Body of pancreas (tissue), 4 donors: ENCODE measurements around the gene TPD52L1. TPM values are rescaled to one million over a fixed set of nuclear protein-coding genes. Genes with fewer than 3 reads are reported as not detected.

ENCODE experiments used
- ATAC-seq: fragments of 150-250 bp; one replicate; pipeline ENCODE4 v1.9.1; 2016
- DNase-seq, 4 donors: peaks; one replicate each; pipeline ENCODE4 v3.0.0-alpha.2; 2019
- H3K27ac ChIP-seq, 4 donors: fragments of 200-600 bp; sonication (generic); 1 replicate in 3 of 4; 2 replicates in 1 of 4; pipeline versions ENCODE4 v1.5.1 to v1.6.1; 2016 to 2019; ENCODE audit warnings: mild to moderate bottlenecking in 1 of 4, mixed read lengths in 1 of 4, moderate library complexity in 1 of 4
- H3K27me3 ChIP-seq, 2 donors: fragments of 200-600 bp; sonication (generic); one replicate each; pipeline ENCODE4 v1.6.0; 2016; ENCODE audit warnings: mild to moderate bottlenecking in 1 of 2
- H3K36me3 ChIP-seq, 2 donors: fragments of 200-600 bp; sonication (generic); replicated peaks in 1 of 2; 2 replicates each; pipeline ENCODE4 v1.5.1; 2016; ENCODE audit warnings: low read depth in 2 of 2; ENCODE audit not compliant: insufficient read depth in 1 of 2
- H3K4me1 ChIP-seq: fragments of 200-600 bp; sonication (generic); one replicate; pipeline ENCODE4 v1.6.0; 2016
- H3K4me3 ChIP-seq, 2 donors: fragments of 200-600 bp; sonication (generic); 1 replicate in 1 of 2; 2 replicates in 1 of 2; pipeline ENCODE4 v1.5.1; 2016 to 2019
- H3K9me3 ChIP-seq, 3 donors: fragments of 200-600 bp; sonication (generic); 1 replicate in 2 of 3; 2 replicates in 1 of 3; pipeline ENCODE4 v1.5.1; 2016
- POLR2A ChIP-seq, 3 donors: fragments of 450-650 bp; IDR thresholded peaks; one replicate each; pipeline ENCODE4 v1.6.1; 2016; ENCODE audit warnings: antibody characterized with exemption in 3 of 3, mild to moderate bottlenecking in 2 of 3
- WGBS, 2 donors: methylation state at CpG; one replicate each; pipeline ENCODE4 v1.1.5; 2017; 5-methylcytosine and 5-hydroxymethylcytosine counted together
- intact Hi-C: fragments of 100-400 bp; cut with DNase I; formaldehyde crosslinking; loops from one replicate; pipeline ENCODE4 v1.15.1; 2023
- total RNA-seq, 2 donors: library from RNA; depleted of rRNA; stranded (reverse); fragments of >200 nt; gene quantifications; one replicate each; pipeline ENCODE4 v1.1.0, GENCODE V29; 2016
- TF ChIP-seq, protein P1 (sequence below), 7 experiments: fragments of 450-650 bp in 4 of 7; fragments of 200-600 bp in 3 of 7; sonication (generic) in 3 of 7; IDR thresholded peaks; one replicate each; pipeline ENCODE4 v1.5.1; 2016 to 2019; ENCODE audit warnings: antibody characterized with exemption in 7 of 7

TPD52L1 gene
- total RNA-seq, 2 donors from 2014 or later, result 33.3 to 101 TPM

DNA sequence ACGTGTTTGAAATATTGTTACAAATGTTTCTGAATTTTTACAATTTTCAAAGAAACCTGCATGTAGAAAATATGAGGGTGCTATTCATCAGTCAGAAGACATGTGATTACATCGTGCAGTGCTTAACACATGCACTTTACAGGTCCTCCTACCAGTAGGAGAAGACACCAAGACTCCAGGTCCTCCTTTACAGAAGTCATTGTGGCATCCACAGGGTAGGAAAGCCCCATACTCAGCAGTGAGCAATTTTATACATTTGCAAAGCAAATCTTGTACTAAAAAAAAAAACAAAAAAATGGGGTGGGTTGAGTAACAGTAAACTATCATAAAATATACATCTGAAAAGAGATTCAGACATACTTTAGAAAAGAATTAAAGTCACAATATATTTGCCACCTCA is 14.0 kb downstream of the TPD52L1 start:
- TF ChIP-seq, protein P1, sequence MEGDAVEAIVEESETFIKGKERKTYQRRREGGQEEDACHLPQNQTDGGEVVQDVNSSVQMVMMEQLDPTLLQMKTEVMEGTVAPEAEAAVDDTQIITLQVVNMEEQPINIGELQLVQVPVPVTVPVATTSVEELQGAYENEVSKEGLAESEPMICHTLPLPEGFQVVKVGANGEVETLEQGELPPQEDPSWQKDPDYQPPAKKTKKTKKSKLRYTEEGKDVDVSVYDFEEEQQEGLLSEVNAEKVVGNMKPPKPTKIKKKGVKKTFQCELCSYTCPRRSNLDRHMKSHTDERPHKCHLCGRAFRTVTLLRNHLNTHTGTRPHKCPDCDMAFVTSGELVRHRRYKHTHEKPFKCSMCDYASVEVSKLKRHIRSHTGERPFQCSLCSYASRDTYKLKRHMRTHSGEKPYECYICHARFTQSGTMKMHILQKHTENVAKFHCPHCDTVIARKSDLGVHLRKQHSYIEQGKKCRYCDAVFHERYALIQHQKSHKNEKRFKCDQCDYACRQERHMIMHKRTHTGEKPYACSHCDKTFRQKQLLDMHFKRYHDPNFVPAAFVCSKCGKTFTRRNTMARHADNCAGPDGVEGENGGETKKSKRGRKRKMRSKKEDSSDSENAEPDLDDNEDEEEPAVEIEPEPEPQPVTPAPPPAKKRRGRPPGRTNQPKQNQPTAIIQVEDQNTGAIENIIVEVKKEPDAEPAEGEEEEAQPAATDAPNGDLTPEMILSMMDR (IDR thresholded peaks at IDR 0.05), result no peak
- no peak for TF ChIP-seq POLR2A (IDR thresholded peaks at IDR 0.05)
- H3K27me3 ChIP-seq, result no peaks in the 10 kb centered on the region
- no peak for DNase-seq
- WGBS, 2 donors, result 78 to 99% methylated on average over 2 of the region's 2 CpGs
- H3K36me3 ChIP-seq, result no peaks in the 10 kb centered on the region
- intact Hi-C loops, result no loop called here
- no peaks in the 10 kb centered on the region for H3K9me3 ChIP-seq
- ATAC-seq, result no peak
- no peak overlapping the region for H3K4me3 ChIP-seq
- no peak overlapping the region for H3K27ac ChIP-seq
- peaks cover 28% of the 10 kb centered on the region for H3K4me1 ChIP-seq

DNA sequence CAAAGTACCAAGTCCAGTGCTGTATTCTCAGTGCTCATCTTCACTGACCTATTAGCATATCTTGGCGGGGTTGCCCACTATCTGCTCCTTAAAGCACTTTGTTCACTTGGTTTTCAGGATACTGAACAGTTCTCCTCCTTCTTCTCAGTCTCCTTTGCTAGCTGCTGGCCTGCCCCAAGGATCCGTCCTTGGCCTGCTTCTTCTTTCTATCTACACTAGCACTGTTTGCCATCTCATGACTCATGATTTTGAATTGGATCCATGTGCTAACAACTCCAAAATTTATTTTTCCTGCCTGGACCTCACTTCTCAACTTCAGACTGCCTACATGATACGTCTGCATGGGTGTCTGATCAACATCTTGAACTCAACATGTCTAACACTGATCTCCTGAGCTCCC is 15.5 kb downstream of the TPD52L1 start:
- H3K4me1 ChIP-seq, result peaks cover 28% of the 10 kb centered on the region
- no peaks in the 10 kb centered on the region for H3K9me3 ChIP-seq
- no peaks in the 10 kb centered on the region for H3K36me3 ChIP-seq
- DNase-seq (peak; percentile 38 to 65 (median 52)), ATAC-seq (peak; percentile 85)
- 44 to 52% methylated on average over 3 of the region's 3 CpGs for WGBS, 2 donors
- H3K27me3 ChIP-seq, result no peaks in the 10 kb centered on the region
- peak overlapping the region in 2 of 4 donors; percentile 4 to 11 for H3K27ac ChIP-seq
- intact Hi-C loops, result no loop called here
- TF ChIP-seq POLR2A (IDR thresholded peaks at IDR 0.05), result no peak
- TF ChIP-seq, protein P1 (IDR thresholded peaks at IDR 0.05), result no peak
- no peak overlapping the region for H3K4me3 ChIP-seq

DNA sequence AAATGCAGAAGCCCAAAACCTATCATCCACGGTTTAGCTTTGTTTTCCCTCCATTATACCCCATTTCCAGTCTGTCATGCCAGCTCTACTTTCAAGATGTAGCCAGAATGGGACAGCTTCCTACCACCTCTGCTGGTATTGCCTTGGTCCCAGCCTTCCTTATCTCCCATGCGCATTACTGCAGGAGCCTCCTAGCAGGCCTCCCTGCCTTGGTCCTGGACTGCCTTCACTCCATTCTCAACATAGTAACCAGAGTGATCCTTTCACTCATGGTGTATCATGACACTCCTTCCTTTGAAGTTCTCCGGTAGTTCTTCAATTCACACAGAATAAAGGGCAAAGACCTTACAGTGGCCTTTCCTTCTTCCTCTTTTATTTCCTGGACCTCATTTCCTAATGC is 15.9 kb downstream of the TPD52L1 start:
- ATAC-seq, result no peak
- WGBS, 2 donors, result 91 to 92% methylated on average over 3 of the region's 3 CpGs
- intact Hi-C loops, result no loop called here

DNA sequence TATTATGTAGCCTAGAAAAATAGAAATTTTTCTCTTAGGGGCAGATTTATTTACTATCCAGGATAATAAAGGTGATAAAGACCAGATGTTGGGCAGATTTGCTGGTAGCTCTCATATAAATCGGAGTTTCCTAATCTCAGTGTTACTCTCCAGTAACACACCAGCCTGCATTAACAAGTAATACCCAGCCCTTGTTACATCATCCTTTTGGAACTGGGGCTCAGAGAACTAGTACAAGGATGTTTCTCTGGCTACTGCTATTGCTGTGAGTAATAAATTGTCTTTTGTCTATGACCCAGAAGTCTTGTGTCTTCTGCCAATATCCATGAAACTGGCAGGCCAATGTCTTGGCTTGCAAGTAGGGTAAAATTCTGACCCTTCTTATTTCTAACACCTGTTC is 16.8 kb downstream of the TPD52L1 start:
- no peak overlapping the region for H3K4me3 ChIP-seq
- peaks cover 28% of the 10 kb centered on the region for H3K4me1 ChIP-seq
- no peaks in the 10 kb centered on the region for H3K27me3 ChIP-seq
- intact Hi-C loops, result no loop called here
- H3K27ac ChIP-seq, result no peak overlapping the region
- DNase-seq (no peak), ATAC-seq (no peak)
- no peaks in the 10 kb centered on the region for H3K36me3 ChIP-seq
- 59 to 81% methylated on average over 1 of the region's 1 CpG for WGBS, 2 donors
- TF ChIP-seq, protein P1 (IDR thresholded peaks at IDR 0.05), result no peak
- TF ChIP-seq POLR2A (IDR thresholded peaks at IDR 0.05), result no peak
- H3K9me3 ChIP-seq, result no peaks in the 10 kb centered on the region

More for the DNA sequence above, 15.9 kb downstream of the TPD52L1 start:
- no peak for DNase-seq
- H3K27ac ChIP-seq, result peak overlapping the region in 1 of 4 donors; percentile 11
- no peaks in the 10 kb centered on the region for H3K36me3 ChIP-seq
- no peak overlapping the region for H3K4me3 ChIP-seq
- peaks cover 28% of the 10 kb centered on the region for H3K4me1 ChIP-seq
- no peaks in the 10 kb centered on the region for H3K9me3 ChIP-seq
- no peaks in the 10 kb centered on the region for H3K27me3 ChIP-seq
- TF ChIP-seq, protein P1 (IDR thresholded peaks at IDR 0.05), result no peak
- TF ChIP-seq POLR2A (IDR thresholded peaks at IDR 0.05), result no peak

DNA sequence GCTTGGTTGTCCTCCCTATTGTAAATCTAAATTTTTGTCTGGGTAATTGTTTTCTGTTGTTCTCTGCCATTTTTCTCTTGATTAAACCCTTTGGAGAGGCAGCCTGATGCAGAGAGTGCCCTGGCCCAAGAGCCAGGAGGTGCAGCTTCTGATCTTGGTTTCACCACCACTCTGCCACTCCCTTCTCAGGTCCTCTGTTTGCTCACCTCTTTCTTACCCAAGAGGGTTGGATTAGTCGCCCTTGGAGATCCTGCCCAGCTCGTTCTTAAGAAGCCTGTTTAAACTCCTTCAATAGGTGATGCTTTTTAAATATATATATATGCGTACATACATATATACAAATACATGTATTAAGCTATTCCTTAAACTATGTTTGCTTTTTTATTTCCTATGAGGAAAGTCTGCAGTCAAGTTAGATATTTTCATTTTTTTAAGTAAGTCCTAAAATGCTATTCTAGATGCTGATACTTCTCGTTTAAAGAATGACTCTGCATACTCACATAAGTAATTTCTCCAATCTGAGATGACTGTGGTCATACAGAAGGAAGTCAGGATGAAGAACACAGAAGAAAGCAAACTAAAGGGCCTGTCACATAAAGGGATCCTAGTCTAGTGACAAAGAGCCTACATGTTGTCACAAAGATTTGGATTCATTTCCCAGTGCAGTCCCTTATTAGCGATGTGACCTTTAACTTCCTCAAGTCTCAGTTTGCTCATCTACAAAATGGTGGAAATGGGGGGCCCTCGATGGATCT is 19.9 kb downstream of the TPD52L1 start:
- H3K27ac ChIP-seq, result no peak overlapping the region
- no peak for DNase-seq
- H3K4me3 ChIP-seq, result no peak overlapping the region
- intact Hi-C loops, result no loop called here
- 81 to 84% methylated on average over 6 of the region's 6 CpGs for WGBS, 2 donors
- no peaks in the 10 kb centered on the region for H3K9me3 ChIP-seq
- no peaks in the 10 kb centered on the region for H3K27me3 ChIP-seq
- peaks cover 20% of the 10 kb centered on the region for H3K4me1 ChIP-seq
- no peak for ATAC-seq
- TF ChIP-seq, protein P1 (IDR thresholded peaks at IDR 0.05), result no peak
- TF ChIP-seq POLR2A (IDR thresholded peaks at IDR 0.05), result no peak
- H3K36me3 ChIP-seq, result no peaks in the 10 kb centered on the region
